Testis (tissue), 3 donors: ENCODE measurements around the gene SKAP2. TPM values are rescaled to one million over a fixed set of nuclear protein-coding genes. Genes with fewer than 3 reads are reported as not detected.

Experiments used
- DNase-seq: peaks from one replicate; pipeline ENCODE4 v3.0.0-alpha.2; 2019
- H3K27ac ChIP-seq, 2 donors: fragments of 200-600 bp; sonication (generic); one replicate each; pipeline ENCODE4 v1.5.1; 2019
- H3K27me3 ChIP-seq: fragments of 200-600 bp; sonication (generic); one replicate; pipeline ENCODE4 v1.5.1; 2019
- H3K36me3 ChIP-seq: fragments of 200-600 bp; sonication (generic); one replicate; pipeline ENCODE4 v1.5.1; 2017; ENCODE audit warnings: low read depth; ENCODE audit errors: missing control alignments
- H3K4me1 ChIP-seq: fragments of 200-600 bp; sonication (generic); one replicate; pipeline ENCODE4 v1.5.1; 2019
- H3K4me3 ChIP-seq, 2 donors: fragments of 200-600 bp; sonication (generic); one replicate each; pipeline ENCODE4 v1.5.1; 2017 to 2019
- H3K9me3 ChIP-seq: fragments of 200-600 bp; sonication (generic); one replicate; pipeline ENCODE4 v1.5.1; 2017
- CTCF ChIP-seq, 3 experiments: fragments of 450-650 bp in 2 of 3; fragments of 200-600 bp in 1 of 3; sonication (generic) in 1 of 3; IDR thresholded peaks; one replicate each; pipeline ENCODE4 v1.5.1; 2016 to 2019; ENCODE audit warnings: antibody characterized with exemption in 3 of 3, mild to moderate bottlenecking in 2 of 3, moderate library complexity in 1 of 3
- POLR2A ChIP-seq: fragments of 450-650 bp; IDR thresholded peaks from one replicate; pipeline ENCODE4 v1.6.1; 2017; ENCODE audit warnings: antibody characterized with exemption, mild to moderate bottlenecking, moderate library complexity
- WGBS, 2 donors: methylation state at CpG; one replicate each; pipeline ENCODE4 v1.1.5; 2018; 5-methylcytosine and 5-hydroxymethylcytosine counted together
- intact Hi-C: fragments of 100-400 bp; cut with DNase I; formaldehyde crosslinking; loops from one replicate; pipeline ENCODE4 v1.15.1; 2023; ENCODE audit warnings: low total_unique reads
- polyA plus RNA-seq: library from polyadenylated mRNA; stranded (reverse); fragments of 350-450 nt; fragmentation: Illumina TruSeq; extraction: RNeasy Lipid Tissue Mini Kit (QIAGEN cat#74804); gene quantifications from one replicate; pipeline ENCODE4 v1.2.3, GENCODE V29; 2014; ENCODE audit warnings: low read depth, low replicate concordance; ENCODE audit not compliant: insufficient read depth
- total RNA-seq, 2 donors: library from RNA; depleted of rRNA; stranded (reverse); fragments of >200 nt; gene quantifications; one replicate each; pipeline ENCODE4 v1.2.3, GENCODE V29; 2016

SKAP2 gene
- total and polyA plus RNA-seq, 3 donors from 2014 or later, result 33.1 to 43.6 (median 33.9) TPM

- no peaks in the 10 kb centered on the region for H3K4me1 ChIP-seq
- no peak overlapping the region for H3K27ac ChIP-seq
- intact Hi-C loops, result no loop called here
- no peaks in the 10 kb centered on the region for H3K27me3 ChIP-seq
- no peak for DNase-seq
- no peak overlapping the region for H3K4me3 ChIP-seq
- 72 to 76% methylated on average over 3 of the region's 3 CpGs for WGBS, 2 donors
- no peaks in the 10 kb centered on the region for H3K36me3 ChIP-seq
- TF ChIP-seq POLR2A, result no peak
- no peak for TF ChIP-seq CTCF (IDR thresholded peaks at IDR 0.05)
- no peaks in the 10 kb centered on the region for H3K9me3 ChIP-seq
Measured at GRCh38 chr7:26714438-26714837, 150.0 kb downstream of the SKAP2 start.

DNA sequence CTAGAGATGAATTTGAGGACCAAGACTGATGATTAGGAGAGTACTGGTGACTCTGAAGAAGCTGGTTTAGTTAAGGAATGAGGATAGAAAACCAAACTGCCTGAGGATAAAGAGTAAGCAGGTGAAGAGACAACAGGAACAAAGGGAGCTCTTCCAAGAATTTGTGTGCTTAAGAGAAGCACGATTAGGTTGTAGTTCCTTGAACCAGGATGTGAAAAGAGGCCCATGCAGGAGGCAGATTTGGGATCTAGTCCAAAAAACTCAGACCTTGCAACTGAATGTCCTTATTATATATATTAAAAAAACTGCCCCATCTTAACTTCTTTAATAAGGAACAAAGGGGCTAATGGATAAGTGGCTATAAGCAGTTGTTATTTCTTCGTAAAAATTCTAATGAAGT is 150.4 kb downstream of the SKAP2 start:
- 70 to 84% methylated on average over 2 of the region's 2 CpGs for WGBS, 2 donors
- Histone ChIP-seq H3K36me3 (no peaks in the 10 kb centered on the region), H3K9me3 (no peaks in the 10 kb centered on the region), H3K27ac (no peak overlapping the region), H3K4me3 (no peak overlapping the region), H3K27me3 (no peaks in the 10 kb centered on the region), H3K4me1 (no peaks in the 10 kb centered on the region)
- TF ChIP-seq POLR2A (no peak), CTCF (IDR thresholded peaks at IDR 0.05) (no peak)
- no peak for DNase-seq
- intact Hi-C loops, result no loop called here

GRCh38 chr7:26709210-26709990 is 155.0 kb downstream of the SKAP2 start:
- DNase-seq, result no peak
- H3K4me1 ChIP-seq, result no peaks in the 10 kb centered on the region
- WGBS, 2 donors, result 81 to 87% methylated on average over 1 of the region's 1 CpG
- no peaks in the 10 kb centered on the region for H3K27me3 ChIP-seq
- H3K4me3 ChIP-seq, result no peak overlapping the region
- no peaks in the 10 kb centered on the region for H3K36me3 ChIP-seq
- H3K9me3 ChIP-seq, result no peaks in the 10 kb centered on the region
- no peak overlapping the region for H3K27ac ChIP-seq
- intact Hi-C loops, result no loop called here
- no peak for TF ChIP-seq POLR2A
- no peak for TF ChIP-seq CTCF (IDR thresholded peaks at IDR 0.05)

DNA sequence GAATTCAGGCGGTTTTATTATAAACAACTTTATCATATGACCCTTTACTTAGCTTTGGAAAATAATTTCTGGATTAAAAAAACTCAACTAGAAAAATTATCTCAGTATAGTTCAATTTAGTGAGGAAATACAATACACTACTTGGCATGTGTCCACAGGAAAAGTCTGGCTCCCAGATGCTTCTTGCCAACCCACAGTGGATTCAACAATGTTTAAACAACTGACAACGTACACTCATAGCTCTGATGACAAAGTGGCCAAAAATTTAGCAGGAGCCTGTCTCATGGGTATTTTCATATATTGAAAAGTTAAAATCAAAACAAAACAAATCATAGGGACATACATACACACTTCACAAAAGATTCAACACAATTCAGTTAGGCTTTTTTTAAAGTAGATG is 158.8 kb downstream of the SKAP2 start:
- DNase-seq, result no peak
- no peaks in the 10 kb centered on the region for H3K27me3 ChIP-seq
- 51 to 57% methylated on average over 2 of the region's 2 CpGs for WGBS, 2 donors
- no peak for TF ChIP-seq CTCF (IDR thresholded peaks at IDR 0.05)
- no peak for TF ChIP-seq POLR2A
- no peak overlapping the region for H3K4me3 ChIP-seq
- intact Hi-C loops, result no loop called here
- no peaks in the 10 kb centered on the region for H3K36me3 ChIP-seq
- H3K4me1 ChIP-seq, result no peaks in the 10 kb centered on the region
- no peaks in the 10 kb centered on the region for H3K9me3 ChIP-seq
- H3K27ac ChIP-seq, result no peak overlapping the region

DNA sequence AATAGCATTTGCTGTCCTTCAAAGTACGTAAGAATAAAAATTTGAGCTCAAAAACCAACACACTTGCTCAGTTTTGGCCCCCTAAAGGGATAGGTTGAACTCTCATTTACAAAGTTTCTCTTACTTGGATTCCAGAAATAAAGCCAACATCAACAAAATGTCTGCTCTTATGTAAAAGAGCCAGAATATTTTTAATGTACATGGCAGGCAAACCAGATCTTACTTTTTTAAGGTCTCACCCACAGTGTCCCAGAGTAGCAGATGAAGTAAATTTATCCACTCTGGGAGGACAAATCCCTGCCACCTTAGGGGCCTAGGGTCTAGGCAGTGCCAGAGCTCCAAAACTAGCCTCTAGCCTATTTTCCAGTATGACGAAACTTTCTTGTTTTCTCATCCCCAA is 159.6 kb downstream of the SKAP2 start:
- Histone ChIP-seq H3K4me1 (no peaks in the 10 kb centered on the region), H3K36me3 (no peaks in the 10 kb centered on the region), H3K4me3 (no peak overlapping the region), H3K27me3 (no peaks in the 10 kb centered on the region), H3K27ac (no peak overlapping the region), H3K9me3 (no peaks in the 10 kb centered on the region)
- no peak for DNase-seq
- 52 to 59% methylated on average over 2 of the region's 2 CpGs for WGBS, 2 donors
- TF ChIP-seq POLR2A, result no peak
- TF ChIP-seq CTCF (IDR thresholded peaks at IDR 0.05), result no peak
- intact Hi-C loops, result no loop called here
